ENCODE measurements around the gene ZCCHC7. TPM values are rescaled to one million over a fixed set of nuclear protein-coding genes. Genes with fewer than 3 reads are reported as not detected.
"Not testable (repeated sequence)": the region's sequence is repeated elsewhere in the genome, so short reads cannot be mapped to it uniquely, and the experiment has no call there.

The ZCCHC7 gene
- 10 to 100 TPM; 19.8 to 27.3 TPM for total RNA-seq

DNA sequence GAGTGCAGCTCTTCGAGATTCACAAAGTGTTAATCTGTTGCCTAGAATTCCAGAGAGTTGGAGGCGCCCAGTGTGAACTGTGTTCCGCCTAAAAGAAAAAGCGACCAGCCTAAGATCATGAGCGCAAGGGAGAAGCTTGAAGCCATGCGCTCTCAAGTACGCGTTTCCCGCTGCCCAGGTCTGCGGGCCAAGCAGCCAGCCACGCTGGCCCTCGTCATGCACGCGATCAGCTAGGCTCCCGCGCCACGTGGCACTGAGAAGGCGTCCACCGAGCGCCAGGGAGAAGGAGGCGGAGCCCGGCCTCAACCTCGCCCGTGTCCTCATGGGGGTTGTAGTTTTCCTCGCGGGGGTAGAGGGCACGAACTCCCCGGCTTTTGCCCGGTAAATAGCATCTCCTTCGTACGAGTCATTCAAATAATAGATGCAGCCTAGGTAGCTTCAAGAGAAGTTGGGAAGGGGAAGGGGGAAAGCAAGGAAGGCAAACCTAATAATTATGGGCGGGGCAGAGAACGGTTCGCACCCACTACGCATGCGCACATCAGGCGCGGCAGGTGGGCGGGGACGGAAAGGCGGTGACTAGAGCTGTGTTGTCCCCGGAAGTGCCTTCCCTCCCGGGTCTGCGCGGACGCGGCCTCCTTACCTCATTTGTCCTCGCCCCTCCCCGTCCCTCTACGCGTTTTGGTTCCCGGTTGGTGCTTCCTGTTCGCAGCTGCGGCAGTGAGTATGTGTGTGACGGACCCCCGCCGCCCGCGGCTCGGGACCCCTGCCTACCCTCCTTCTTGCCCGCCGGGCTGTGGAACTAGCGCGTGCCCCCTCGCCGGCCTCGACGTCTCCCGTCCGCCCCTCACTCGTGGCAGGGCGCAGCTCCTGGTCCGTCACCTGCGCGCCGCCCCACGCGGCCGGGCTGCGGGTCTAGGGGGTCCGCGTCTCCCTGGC is at the start of gene ZCCHC7:
TSS of gene ZCCHC7 (plus strand) at position 668 of the 936 bp plus-strand sequence.
- no peaks in the 10 kb centered on the region for H3K27me3 Mint-ChIP-seq
- no peaks in the 10 kb centered on the region for H3K9me3 Mint-ChIP-seq
- peak within 1 kb of the TSS; percentile 87 for H3K4me3 Mint-ChIP-seq
- peaks cover 14% of the 10 kb centered on the region for H3K4me1 Mint-ChIP-seq
- H3K36me3 Mint-ChIP-seq (ENCODE audit: low read depth) = peaks cover 16% of the 10 kb centered on the region
- ATAC-seq (replicated peaks) = peak; percentile 98
- peak within 1 kb of the TSS; percentile 95 for H3K27ac Mint-ChIP-seq

DNA sequence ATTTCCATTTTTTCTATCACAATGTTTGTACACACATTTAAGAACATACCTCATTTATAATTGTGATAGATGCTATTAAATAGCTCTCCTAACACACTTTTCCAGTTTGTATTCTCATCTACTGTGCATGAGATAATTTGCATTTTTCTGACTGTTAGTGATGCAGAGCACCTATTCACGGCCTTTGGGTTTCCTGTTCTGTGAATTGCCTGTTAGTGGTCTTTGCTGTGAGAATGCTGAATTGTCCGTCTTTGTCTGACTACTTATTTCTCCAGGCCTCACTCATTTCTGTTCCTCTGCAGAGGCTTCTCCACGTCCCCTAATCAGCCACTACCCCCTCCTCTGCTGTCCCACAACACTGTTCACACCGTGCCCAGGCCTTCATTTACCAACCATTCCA is 45.6 kb upstream of the ZCCHC7 start:
- peaks cover 12% of the 10 kb centered on the region for H3K27me3 Mint-ChIP-seq
- not testable (repeated sequence) for ATAC-seq (replicated peaks); H3K36me3 Mint-ChIP-seq (ENCODE audit: low read depth); H3K27ac Mint-ChIP-seq; H3K4me1 Mint-ChIP-seq; H3K4me3 Mint-ChIP-seq; H3K9me3 Mint-ChIP-seq

DNA sequence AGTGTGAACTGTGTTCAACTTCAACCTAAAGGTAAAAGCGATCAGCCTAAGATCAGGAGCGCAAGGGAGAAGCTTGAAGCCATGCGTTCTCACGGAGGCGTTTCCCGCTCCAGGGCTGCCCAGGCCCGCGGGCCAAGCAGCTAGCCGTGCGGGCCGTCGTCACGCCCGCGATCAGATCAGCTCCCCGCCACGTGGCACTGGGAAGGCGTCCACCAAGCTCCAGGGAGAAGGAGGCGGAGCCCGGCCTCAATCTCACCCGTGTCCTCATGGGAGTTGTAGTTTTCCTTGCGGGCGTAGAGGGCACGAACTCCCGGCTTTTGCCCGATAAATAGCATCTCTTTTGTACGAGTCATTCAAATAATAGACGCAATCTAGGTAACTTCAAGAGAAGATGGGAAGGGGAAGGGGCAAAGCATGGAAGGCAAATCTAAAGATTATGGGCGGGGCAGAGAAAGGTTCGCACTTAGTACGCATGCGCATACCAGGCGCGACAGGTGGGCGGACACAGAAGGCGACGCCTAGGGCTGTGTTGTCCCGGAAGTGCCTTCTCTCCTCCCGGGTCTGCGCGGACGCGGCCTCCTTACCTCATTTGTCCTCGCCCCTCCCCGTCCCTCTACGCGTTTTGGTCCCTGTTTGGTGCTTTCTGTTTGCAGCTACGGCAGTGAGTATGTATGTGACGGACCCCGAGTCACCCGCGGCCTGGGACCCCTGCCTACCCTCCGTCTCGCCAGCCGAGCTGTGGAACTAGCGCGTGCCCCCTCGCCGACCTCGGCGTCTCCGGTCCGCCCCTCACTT is 40.8 kb upstream of the ZCCHC7 start:
- peak; percentile 98 for ATAC-seq (replicated peaks)
- H3K4me3 Mint-ChIP-seq = peak overlapping the region; percentile 93
- peaks cover 12% of the 10 kb centered on the region for H3K27me3 Mint-ChIP-seq
- H3K4me1 Mint-ChIP-seq = peaks cover 15% of the 10 kb centered on the region
- no peaks in the 10 kb centered on the region for H3K9me3 Mint-ChIP-seq
- H3K36me3 Mint-ChIP-seq (ENCODE audit: low read depth) = peaks cover 22% of the 10 kb centered on the region
- peak overlapping the region; percentile 97 for H3K27ac Mint-ChIP-seq

DNA sequence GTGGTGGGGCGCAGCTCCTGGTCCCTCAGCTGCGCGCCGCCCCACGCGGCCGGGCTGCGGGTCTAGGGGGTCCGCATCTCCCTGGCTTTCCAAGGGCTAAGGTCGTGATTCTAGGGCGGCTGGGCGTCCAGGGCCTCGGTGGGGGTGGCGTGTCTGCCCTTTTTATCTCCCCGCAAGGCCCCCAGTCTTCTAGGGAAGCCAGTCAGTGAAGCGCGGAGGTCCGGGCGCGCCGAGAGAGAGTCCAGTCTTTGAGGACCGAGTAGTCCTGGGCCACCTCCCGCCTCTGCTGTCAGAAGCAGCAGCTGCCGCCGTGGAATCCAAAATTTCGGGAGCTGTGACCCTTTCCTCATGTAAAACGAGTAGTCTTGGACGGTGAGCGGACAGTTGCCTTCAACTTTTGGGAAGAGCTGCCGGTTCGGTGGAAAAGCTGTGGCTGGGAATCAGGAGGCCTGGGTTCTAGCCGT is 40.2 kb upstream of the ZCCHC7 start:
- H3K9me3 Mint-ChIP-seq, H3K27me3 Mint-ChIP-seq: not testable (repeated sequence)
- H3K27ac Mint-ChIP-seq = peak overlapping the region; percentile 97
- H3K36me3 Mint-ChIP-seq (ENCODE audit: low read depth) = peaks cover 26% of the 10 kb centered on the region
- ATAC-seq (replicated peaks) = peak; percentile 30
- peak overlapping the region; percentile 93 for H3K4me3 Mint-ChIP-seq
- peaks cover 19% of the 10 kb centered on the region for H3K4me1 Mint-ChIP-seq

DNA sequence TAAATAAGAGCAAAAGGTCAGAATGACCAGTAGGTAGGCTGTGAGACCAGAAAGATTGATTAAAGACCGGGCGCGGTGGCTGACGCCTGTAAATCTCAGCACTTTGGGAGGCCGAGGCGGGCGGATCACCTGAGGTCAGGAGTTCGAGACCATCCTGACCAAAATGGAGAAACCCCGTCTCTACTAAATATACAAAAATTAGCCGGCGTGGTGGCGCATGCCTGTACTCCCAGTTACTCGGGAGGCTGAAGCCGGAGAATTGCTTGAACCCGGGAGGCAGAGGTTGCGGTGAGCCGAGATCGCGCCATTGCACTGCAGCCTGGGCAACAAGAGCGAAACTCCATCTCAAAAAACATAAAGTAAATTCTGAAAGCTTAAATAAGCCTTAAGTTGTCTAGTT is 38.9 kb upstream of the ZCCHC7 start:
- Mint-ChIP-seq H3K36me3 (ENCODE audit: low read depth) (peaks cover 39% of the 10 kb centered on the region), H3K4me1 (peaks cover 21% of the 10 kb centered on the region), H3K4me3 (peak overlapping the region; percentile 93)
- ATAC-seq (replicated peaks); H3K27me3 Mint-ChIP-seq; H3K27ac Mint-ChIP-seq; H3K9me3 Mint-ChIP-seq: not testable (repeated sequence)

DNA sequence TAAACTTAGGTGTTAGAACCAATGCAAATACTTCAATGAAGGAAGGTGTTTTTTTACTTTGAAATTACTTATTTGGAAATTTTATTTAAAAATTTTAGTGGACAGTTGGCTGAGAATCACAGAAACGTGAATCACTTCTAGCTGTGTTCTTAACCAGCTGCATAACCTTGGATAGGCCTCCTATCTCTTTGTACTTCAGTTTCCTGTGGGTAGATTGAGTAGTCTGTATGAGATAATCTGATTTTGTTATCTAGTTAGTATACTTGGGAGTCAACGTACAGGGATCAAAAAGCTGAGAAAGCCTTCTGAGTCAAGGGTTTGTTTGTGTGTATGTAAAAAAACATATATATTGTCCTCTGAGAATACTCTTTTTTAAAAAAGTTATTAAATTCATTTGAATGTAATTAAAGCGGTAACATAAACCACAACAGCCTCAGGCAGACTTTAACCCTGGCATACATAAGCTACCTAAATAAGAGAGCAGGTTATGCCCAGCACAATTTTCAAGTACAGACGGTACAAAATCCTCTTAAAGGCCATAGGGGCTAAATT is 38.1 kb upstream of the ZCCHC7 start:
- Mint-ChIP-seq H3K4me3 (peak overlapping the region; percentile 93), H3K4me1 (peaks cover 21% of the 10 kb centered on the region), H3K27ac (no peak overlapping the region), H3K36me3 (ENCODE audit: low read depth) (peaks cover 47% of the 10 kb centered on the region), H3K9me3 (no peaks in the 10 kb centered on the region), H3K27me3 (no peaks in the 10 kb centered on the region)
- no peak for ATAC-seq (replicated peaks)

DNA sequence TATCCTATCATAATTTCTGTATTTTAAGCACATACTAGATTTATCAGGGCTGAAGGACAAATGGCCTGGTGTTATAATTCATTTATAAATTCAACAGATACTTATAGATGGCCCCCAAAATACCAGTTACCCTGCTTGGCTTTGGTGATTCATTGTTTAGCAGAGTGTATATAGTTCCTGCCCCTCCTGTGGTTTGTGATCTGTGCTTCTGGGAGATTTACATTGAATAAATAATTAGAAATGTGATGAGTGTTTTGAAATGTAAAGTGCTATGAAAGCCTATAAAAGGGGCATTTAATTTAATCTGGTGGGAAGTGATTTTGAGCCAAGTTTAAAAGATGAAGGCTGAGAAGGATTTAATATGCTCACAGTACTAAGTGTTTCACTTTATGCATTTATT is 36.7 kb upstream of the ZCCHC7 start:
- Mint-ChIP-seq H3K27me3 (no peaks in the 10 kb centered on the region), H3K36me3 (ENCODE audit: low read depth) (peaks cover 61% of the 10 kb centered on the region), H3K27ac (no peak overlapping the region), H3K9me3 (no peaks in the 10 kb centered on the region), H3K4me3 (no peak overlapping the region), H3K4me1 (peaks cover 21% of the 10 kb centered on the region)
- ATAC-seq (replicated peaks) = no peak

DNA sequence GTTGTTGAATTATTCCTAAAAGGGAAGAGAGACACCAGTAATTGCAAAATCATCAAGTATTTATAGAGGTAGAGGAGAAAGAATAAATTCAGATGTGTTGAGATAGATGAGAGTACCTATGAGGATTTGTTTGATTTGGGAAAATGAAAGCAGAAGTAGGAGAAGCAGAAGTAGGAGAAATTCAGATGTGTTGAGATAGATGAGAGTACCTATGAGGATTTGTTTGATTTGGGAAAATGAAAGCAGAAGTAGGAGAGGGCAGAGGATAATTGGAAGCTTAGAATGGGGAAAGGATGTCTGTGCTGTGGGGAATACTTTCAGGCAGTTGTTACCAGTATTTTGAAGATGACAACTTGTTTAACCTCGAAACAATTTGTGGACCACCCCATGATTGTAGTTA is 35.1 kb upstream of the ZCCHC7 start:
- Mint-ChIP-seq H3K27ac (no peak overlapping the region), H3K4me3 (no peak overlapping the region), H3K9me3 (no peaks in the 10 kb centered on the region), H3K27me3 (no peaks in the 10 kb centered on the region), H3K36me3 (ENCODE audit: low read depth) (peaks cover 63% of the 10 kb centered on the region), H3K4me1 (peaks cover 21% of the 10 kb centered on the region)
- no peak for ATAC-seq (replicated peaks)

DNA sequence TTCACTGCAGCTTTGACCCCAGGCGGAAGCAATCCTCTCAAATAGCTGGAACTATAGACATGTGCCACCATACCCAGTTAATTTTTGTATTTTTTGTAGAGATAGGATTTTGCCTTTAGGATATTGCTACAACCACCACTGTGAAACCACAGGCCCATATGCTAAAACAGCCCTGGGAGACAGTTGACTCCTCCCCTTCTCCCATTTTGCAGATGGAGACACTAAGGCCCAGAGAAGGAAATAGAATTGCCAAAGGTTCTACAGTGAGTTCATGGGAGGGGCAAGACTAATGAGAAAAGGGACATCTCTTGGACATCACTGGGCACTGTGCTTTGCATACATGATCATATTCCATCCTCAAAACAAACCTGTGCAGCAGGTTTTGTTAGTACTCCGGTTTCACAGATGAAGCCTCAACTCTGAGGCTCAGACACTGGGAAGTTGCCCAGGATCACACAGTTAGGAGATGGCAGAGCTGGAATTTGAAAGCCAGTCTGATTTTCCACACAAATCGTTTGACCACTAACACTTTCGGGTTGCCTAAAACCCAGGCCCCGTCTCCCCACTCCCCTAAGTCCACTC is 27.6 kb upstream of the ZCCHC7 start:
- H3K4me3 Mint-ChIP-seq; ATAC-seq (replicated peaks); H3K27ac Mint-ChIP-seq; H3K4me1 Mint-ChIP-seq; H3K9me3 Mint-ChIP-seq; H3K27me3 Mint-ChIP-seq: not testable (repeated sequence)
- H3K36me3 Mint-ChIP-seq (ENCODE audit: low read depth) = peaks cover 21% of the 10 kb centered on the region

DNA sequence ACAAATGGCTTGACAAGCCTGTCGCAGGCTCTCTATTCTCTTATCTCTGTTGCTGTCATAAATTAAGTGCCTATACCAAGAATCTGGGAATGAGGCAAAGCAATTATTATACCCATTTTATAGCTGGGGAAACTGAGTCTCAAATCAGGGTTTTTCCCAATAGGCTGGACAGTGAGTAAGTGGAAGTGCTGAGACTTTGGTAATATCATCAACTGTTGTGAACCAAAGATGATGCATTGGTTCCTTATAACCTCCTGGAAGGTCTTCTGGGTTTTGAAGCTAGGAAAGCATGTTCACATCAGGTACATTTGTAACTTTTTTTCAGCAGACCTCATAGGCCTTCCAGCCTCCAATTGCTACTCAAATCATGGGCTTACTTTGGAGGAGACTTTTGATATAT is 25.6 kb upstream of the ZCCHC7 start:
- H3K9me3 Mint-ChIP-seq = no peaks in the 10 kb centered on the region
- no peaks in the 10 kb centered on the region for H3K27me3 Mint-ChIP-seq
- peaks cover 3% of the 10 kb centered on the region for H3K36me3 Mint-ChIP-seq (ENCODE audit: low read depth)
- no peak for ATAC-seq (replicated peaks)
- H3K27ac Mint-ChIP-seq = no peak overlapping the region
- H3K4me1 Mint-ChIP-seq = no peaks in the 10 kb centered on the region
- H3K4me3 Mint-ChIP-seq = no peak overlapping the region

DNA sequence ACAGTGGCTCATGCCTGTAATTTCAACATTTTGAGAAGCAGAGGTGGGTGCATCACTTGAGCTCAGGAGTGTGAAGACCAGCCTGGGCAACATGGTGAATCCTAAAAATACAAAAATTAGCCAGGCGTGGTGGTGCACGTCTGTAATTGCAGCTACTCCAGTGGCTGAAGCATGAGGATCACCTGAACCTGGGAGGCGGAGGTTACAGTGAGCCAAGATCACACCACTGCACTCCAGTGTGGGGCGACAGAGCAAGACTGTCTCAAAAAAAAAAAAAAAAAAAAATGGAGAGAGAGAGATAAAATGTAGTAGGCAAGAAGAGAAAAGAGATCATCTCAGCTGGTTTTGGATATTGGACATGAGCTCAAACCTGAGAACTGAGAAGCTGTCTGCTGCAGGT is 23.7 kb upstream of the ZCCHC7 start:
- no peaks in the 10 kb centered on the region for H3K36me3 Mint-ChIP-seq (ENCODE audit: low read depth)
- ATAC-seq (replicated peaks) = no peak
- H3K4me1 Mint-ChIP-seq = no peaks in the 10 kb centered on the region
- H3K27ac Mint-ChIP-seq = no peak overlapping the region
- H3K9me3 Mint-ChIP-seq = no peaks in the 10 kb centered on the region
- H3K4me3 Mint-ChIP-seq = no peak overlapping the region
- no peaks in the 10 kb centered on the region for H3K27me3 Mint-ChIP-seq

DNA sequence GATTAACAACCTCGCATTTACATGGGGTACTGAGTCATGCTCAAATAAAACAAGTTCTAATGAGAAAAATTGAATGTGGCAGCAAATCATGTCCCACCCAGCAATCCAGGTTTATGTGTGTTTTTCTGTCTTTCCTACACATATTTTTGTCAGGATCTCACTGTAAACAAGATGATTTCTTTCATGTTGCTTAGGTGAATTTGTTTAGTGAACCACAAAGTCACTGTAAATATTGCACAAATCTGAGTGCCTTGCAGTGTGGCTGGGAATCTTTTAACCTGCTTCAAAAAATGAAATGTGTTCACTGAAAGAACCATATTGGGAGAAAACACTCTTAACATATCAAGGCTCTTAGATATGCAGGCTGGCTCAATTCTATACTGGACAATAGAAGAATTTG is 23.1 kb upstream of the ZCCHC7 start:
- Mint-ChIP-seq H3K36me3 (ENCODE audit: low read depth) (no peaks in the 10 kb centered on the region), H3K27me3 (no peaks in the 10 kb centered on the region)
- no peak for ATAC-seq (replicated peaks)

DNA sequence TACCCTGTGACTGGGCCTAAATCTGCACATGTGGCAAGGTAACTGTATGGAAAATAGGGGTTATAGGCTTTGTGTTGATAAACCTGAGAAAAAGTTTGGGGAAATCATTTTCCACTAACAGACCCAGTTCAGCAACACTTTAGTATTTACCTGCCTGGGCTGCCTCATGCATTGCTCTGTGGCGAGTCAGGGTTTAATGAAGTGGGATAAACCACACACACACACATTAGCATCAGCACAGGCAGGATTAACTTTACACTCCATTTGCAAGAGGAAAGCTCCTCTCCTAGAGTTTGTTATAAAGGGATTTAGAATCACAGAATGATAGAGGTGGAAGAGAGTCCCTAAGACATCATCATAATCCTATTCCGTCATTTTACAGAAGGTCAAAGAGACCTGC is 20.0 kb upstream of the ZCCHC7 start:
- no peaks in the 10 kb centered on the region for H3K27me3 Mint-ChIP-seq
- ATAC-seq (replicated peaks) = no peak
- H3K9me3 Mint-ChIP-seq = no peaks in the 10 kb centered on the region
- peaks cover 5% of the 10 kb centered on the region for H3K4me1 Mint-ChIP-seq
- H3K4me3 Mint-ChIP-seq = no peak overlapping the region
- H3K27ac Mint-ChIP-seq = no peak overlapping the region
- H3K36me3 Mint-ChIP-seq (ENCODE audit: low read depth) = no peaks in the 10 kb centered on the region

More for the DNA sequence above, 23.1 kb upstream of the ZCCHC7 start:
- Mint-ChIP-seq H3K27ac (no peak overlapping the region), H3K4me3 (no peak overlapping the region), H3K4me1 (no peaks in the 10 kb centered on the region), H3K9me3 (no peaks in the 10 kb centered on the region)

DNA sequence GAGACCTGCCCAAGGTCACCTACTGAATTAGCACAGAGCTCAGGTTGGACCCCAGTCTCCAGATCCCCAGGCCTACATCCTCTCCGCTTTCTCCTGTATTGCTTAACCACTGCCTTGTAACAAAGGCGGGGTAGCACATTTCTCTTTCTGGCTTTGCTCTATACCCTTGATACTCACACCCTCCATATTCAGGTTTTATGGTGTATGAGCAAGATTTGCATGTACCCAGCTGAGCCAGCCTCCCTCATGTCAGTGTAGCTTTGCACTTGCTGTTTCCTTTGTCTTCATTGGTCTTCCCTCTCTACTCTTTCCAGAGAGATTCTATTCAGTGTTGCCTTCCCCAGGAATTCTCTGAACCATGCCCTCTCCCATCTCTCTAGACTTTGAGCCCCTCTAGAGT is 19.6 kb upstream of the ZCCHC7 start:
- Mint-ChIP-seq H3K9me3 (no peaks in the 10 kb centered on the region), H3K27ac (no peak overlapping the region), H3K27me3 (no peaks in the 10 kb centered on the region), H3K4me3 (no peak overlapping the region), H3K4me1 (peaks cover 5% of the 10 kb centered on the region), H3K36me3 (ENCODE audit: low read depth) (no peaks in the 10 kb centered on the region)
- ATAC-seq (replicated peaks) = no peak
